MM.1S (cell line): ENCODE results near the gene LDLRAD3.

Source experiments
- EZH2 ChIP-seq: fragments of 300-600 bp; sonication (generic); optimal IDR thresholded peaks from 2 replicates; pipeline ENCODE3; 2017; ENCODE audit warnings: low read depth, mild to moderate bottlenecking, antibody characterized with exemption, low read length, mixed read lengths
- TF ChIP-seq, protein P1 (sequence below): fragments of 300-600 bp; sonication (generic); IDR thresholded peaks from 2 replicates; pipeline ENCODE4 v1.5.1; 2016; ENCODE audit warnings: antibody characterized with exemption, low read length, mixed read lengths

GRCh38 chr11:36016709-36017108 lies 72.8 kb downstream of the LDLRAD3 start:
- TF ChIP-seq, protein P1, sequence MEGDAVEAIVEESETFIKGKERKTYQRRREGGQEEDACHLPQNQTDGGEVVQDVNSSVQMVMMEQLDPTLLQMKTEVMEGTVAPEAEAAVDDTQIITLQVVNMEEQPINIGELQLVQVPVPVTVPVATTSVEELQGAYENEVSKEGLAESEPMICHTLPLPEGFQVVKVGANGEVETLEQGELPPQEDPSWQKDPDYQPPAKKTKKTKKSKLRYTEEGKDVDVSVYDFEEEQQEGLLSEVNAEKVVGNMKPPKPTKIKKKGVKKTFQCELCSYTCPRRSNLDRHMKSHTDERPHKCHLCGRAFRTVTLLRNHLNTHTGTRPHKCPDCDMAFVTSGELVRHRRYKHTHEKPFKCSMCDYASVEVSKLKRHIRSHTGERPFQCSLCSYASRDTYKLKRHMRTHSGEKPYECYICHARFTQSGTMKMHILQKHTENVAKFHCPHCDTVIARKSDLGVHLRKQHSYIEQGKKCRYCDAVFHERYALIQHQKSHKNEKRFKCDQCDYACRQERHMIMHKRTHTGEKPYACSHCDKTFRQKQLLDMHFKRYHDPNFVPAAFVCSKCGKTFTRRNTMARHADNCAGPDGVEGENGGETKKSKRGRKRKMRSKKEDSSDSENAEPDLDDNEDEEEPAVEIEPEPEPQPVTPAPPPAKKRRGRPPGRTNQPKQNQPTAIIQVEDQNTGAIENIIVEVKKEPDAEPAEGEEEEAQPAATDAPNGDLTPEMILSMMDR = no peak
- TF ChIP-seq EZH2 = no peak
